HG02763 (cell line): ENCODE measurements around the gene SLC8B1.

ENCODE experiments used
- ATAC-seq: cut with Tn5 transposase; IDR thresholded peaks from one replicate; pipeline ENCODE4 v1.9.1; 2021; ENCODE audit warnings: mild to moderate bottlenecking, moderate library complexity; ENCODE audit not compliant: unreplicated experiment

SLC8B1 gene

GRCh38 chr12:113271853-113272561, 62.9 kb downstream of the SLC8B1 start:
- no peak for ATAC-seq

DNA sequence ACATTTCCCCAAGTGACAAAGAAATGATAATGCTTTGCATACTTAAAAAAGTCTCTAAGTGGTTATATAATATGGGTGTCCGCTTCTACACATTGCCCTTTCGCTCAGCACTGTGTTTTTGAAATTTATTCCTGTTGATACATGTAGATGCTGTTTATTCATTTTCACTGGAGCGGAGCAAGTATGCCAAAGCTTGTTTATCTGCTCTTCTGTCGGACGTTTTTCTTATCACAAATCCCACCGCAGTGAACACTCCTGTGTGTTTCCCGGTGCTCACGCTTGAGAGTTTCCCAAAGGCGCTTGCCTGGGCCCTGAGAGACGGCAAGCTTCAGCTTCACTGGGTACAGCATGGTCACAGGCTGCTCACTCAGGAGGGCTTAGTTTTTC, 63.5 kb downstream of the SLC8B1 start:
- no peak for ATAC-seq

GRCh38 chr12:113270709-113271009, 64.2 kb downstream of the SLC8B1 start:
- ATAC-seq: no peak

DNA sequence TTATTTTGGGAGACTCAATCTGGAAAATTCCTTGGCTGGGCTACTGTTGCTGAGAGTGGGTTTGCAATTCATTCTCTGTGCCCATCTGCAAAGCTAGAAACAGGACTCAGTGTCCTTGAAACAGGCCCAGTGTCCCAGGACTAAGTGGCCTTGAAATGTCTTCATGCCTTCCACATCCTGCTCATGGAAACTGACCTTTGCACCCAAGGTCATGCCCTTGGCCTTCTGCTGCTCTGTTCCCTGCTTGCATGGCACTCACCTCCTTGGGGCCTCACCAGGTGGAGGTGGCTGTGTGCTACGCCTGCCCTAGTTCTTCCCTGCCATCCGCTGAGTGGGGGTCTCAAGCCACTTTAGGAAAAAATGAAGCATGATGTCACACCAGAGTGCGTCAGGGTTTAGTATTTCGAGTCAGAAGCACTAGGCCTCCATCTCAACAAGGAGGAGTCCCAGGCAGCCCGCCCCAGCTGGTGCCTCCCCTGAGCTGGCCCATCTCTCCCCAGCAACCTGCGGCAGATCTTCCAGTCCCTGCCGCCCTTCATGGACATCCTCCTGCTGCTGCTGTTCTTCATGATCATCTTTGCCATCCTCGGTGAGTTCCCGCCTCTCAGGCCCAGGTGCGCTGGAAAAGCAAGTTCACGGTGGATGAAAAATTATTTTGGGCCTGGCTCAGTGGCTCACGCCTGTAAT, 65.5 kb downstream of the SLC8B1 start:
- ATAC-seq: no peak

- ATAC-seq: no peak
These were observed 66.3 kb downstream of the SLC8B1 start for GRCh38 chr12:113268621-113269020.

DNA sequence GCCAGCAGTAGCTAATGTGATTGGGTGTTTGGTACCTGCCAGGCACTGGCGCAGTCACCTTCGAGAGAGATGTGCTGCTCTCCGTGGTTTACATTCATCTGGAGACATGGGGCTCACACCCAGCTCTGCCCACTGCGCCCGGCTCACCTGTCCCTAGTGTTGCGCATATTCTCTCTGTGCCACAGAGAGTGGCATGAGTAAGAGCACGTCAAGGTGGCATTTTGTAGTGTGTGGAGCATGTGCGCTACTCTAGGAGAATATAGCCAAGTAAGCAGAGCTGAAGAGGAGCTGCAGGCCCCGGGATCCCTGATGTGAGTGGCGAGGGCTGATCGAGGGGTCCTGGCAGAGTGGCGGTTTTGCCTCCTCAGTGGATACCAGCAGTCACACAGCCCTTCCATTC, 66.8 kb downstream of the SLC8B1 start:
- ATAC-seq: no peak

GRCh38 chr12:113267621-113268020, 67.3 kb downstream of the SLC8B1 start:
- no peak for ATAC-seq

DNA sequence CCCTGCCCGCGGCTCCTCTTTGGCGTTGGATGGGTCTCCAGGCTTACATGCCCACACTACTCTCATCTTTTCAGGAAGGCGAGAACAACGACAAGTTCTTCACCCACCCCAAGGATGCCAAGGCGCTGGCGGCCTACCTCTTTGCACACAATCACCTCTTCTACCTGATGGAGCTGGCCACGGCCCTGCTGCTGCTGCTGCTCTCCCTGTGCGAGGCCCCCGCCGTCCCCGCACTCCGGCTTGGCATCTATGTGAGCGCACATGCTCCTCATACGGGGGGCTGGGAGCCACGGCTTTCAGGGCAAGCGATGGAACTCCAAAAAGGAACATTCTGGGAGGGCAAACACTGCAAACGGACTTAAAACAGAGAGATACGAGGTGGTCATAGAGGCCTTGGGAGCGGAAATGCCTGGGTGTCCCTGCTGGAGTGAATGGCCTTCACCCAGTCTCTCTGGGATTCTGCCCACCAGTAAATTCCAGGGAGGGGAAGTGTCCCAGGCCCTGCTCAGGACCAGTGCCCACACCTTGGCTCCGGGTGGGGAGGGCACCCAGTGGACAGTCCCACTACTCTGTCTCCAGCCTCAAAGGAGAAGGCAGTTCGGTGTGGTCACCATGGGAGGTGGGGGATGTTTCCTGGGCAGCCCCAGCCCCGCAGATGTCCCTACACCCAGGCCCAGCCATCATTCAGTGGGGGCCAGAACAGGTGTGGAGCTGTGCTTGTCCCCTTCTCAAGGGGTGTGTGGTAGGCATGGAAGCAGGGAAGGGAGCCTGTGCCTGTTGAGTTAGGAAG, 68.6 kb downstream of the SLC8B1 start:
- no peak for ATAC-seq

GRCh38 chr12:113263431-113263963, 71.4 kb downstream of the SLC8B1 start:
- ATAC-seq: no peak

DNA sequence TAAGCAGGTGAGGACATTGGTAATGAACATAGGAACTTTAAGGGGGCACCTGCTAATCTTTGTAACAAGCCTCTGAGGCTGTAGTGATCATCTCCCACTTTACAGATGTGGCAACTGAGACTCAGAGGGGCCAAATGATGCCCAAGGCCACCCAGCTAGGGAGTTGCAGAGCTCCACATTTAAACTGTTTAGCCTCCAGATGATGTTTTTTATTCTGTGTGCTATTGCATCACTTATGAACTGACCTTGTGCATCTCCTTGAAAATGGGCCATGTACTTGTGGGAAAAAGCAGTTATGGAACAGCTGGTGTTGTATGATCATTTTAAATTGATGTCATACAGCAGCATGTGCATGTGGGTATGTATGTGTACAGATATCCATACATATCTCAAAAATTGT, 72.2 kb downstream of the SLC8B1 start:
- no peak for ATAC-seq

DNA sequence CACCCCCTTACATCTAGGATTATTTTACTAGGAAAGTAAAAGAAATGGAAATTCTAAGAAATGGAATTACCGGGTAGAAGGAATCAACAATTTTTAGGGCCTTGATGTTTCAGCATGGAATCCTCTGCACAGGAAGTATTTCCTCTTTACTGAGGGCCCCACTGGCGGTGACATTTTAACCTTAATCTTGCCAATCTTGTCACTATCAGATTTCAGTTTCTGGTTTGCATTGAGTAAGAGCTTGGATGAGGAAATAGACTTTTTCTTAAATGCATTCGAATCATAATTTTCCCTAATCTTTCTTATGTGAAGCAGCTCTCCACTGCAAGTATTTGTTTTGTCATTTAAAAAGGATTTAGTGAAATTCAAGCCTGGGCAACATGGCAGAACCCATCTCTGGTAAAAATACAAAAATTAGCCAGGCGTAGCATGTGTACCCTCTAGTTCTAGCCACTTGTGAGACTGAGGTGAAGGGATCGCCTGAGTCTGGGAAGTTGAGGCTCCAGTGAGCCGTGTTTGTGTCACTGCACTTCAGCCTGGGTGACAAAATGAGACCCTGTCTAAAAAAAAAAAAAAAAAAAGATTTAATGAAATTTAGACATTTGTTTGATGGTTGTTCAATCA, 73.0 kb downstream of the SLC8B1 start:
- ATAC-seq: no peak

- ATAC-seq: no peak
These were observed 74.1 kb downstream of the SLC8B1 start for GRCh38 chr12:113260636-113261300.

DNA sequence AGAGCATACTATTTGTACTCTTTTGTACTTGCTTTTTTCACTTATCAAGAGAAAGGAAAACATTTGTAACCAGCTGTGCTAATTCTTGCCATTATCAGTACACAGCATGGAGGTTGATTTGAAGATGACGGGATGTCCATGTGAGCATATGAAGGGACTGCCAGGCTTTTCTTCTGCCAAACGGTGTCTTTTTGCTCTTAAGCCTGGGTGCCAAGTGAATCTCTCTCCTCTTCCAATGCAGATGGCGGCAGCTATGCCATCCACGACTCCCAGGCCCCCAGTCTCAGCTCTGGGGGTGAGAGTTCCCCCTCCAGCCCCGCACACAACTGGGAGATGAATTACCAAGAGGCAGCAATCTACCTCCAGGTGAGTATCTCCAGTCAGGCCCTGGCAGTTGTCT, 74.8 kb downstream of the SLC8B1 start:
- no peak for ATAC-seq

DNA sequence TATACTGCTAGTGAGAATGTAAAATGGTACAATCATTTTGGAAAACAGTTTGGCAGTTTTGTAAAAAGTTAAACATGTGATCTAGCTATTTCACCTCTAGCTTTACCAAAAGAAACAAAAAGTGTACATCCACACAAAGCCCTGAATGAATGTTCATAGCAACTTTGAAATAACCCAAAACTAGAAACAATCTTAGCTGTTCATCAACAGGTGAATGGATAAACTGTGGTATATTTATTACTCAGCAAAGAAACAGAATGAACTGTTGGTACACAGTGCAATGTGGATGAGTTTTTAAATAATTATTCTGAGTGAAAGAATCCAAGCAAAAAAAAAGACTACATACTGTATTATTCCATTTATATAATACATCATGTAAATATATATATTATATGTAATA, 77.3 kb downstream of the SLC8B1 start:
- no peak for ATAC-seq

DNA sequence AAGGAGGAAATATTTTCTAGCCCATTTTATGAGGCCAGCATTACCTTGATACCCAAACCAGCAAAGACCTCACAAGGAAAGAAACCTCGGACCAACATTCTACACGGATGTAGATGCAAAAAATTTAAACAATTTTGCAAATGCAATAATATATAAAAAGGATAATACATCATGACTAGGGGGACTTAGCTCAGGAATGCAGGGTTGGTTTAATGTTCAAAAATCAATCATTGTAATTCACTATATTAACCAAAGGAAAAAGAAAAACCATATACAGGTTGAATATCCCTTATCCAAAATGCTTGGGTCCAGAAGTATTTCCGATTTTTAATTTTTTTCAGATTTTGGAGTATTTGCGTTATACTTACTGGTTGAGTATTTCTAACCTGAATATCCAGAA, 80.6 kb downstream of the SLC8B1 start:
- no peak for ATAC-seq

- no peak for ATAC-seq
These were observed 81.2 kb downstream of the SLC8B1 start for GRCh38 chr12:113253532-113254285.

- ATAC-seq: no peak
These were observed 82.4 kb downstream of the SLC8B1 start for GRCh38 chr12:113252494-113252893.

DNA sequence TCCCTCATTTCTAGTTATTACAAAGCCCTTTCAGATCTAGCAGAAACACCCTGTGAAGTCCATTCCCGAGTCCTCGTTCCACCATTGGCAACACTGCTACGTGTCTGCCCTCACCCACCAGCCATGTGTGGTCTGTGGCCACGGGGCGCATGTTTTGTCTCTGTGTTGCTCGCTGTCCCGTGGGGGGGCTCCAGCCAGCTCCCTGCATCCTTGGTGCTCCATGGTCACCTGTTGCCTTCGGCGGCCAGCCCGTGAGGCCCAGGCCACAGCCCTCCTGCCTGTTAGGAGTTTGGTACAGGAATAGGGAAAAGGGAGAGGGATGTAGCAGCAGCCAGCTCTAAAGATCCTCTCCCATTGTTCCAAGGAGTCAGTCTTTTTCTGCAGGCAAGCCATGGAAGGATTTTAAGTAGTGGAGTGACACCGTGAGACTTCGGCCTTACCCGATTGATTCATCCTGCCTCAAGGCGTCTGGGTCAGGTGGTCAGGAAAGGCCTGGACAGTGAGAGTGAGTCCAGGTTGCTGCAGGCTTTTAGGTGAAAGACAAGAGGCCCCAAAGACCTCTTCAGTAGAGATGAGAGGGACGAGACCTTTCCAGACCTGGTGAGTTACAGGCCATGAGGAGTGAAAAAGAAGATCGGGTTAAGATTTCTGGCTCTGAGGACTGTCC, 83.4 kb downstream of the SLC8B1 start:
- ATAC-seq: no peak

- no peak for ATAC-seq
These were observed 84.9 kb downstream of the SLC8B1 start for GRCh38 chr12:113250045-113250444.

DNA sequence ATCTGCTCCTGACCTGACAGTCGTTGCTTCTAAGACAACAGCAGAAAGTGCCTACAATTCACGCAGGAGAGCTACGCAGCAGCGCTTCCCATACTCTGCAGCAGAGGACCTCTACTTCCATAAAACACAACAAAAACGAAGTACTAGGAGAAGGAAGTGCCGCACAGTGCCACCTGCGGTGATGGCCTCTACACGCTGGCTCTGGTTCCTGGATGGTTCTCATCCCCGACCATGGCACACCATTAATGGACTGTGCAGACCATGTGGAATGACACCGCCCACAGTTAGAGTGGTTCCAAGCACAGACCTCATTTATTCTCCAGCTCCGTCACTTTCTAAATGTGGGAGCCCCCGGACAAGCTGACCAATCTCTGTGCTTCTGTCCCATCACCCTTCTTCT, 85.4 kb downstream of the SLC8B1 start:
- ATAC-seq: no peak
